ENCODE data around the gene RIN3. TPM values are rescaled to one million over a fixed set of nuclear protein-coding genes. Genes with fewer than 3 reads are reported as not detected.

Gene RIN3
- total and polyA plus RNA-seq, 2 donors (not counting 3 experiments of a cell fraction or from before 2014, with no cell fraction given), result 5.1 to 20.8 TPM

DNA sequence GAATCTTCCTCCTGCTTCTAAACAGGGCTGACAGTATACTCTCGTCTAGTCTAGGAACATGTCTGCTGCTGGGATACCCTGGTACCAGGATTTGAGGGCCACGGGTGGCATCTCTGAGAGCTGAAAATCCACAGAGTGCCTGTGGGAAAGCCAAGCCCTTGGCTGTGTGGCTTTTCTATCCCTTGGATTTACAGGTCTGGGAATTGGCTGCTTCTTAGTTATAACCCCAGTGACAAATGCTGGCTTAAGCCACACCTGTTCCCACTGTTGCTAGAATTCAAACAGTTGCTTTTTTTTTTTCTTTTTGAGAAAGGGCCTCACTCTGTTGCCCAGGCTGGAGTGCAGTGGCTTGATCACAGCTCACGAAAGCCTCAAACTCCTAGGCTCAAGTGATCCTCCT lies 14.3 kb upstream of the RIN3 start:
- Histone ChIP-seq H3K4me2 (ENCODE audit: insufficient read depth, low read length) (no peak overlapping the region), H4K20me1 (replicated peaks; ENCODE audit: control insufficient read depth, extremely low read depth, insufficient read depth, low read length) (no peaks in the 10 kb centered on the region), H3K36me3 (ENCODE audit: control insufficient read depth in 2 of 2, extremely low read depth in 1 of 2, insufficient read depth in 2 of 2, low read length in 2 of 2) (no peaks in the 10 kb centered on the region), H3K9ac (replicated peaks; ENCODE audit: extremely low read depth, insufficient read depth, low read length) (no peak overlapping the region), H3K27ac (ENCODE audit: insufficient read depth, low read depth, low read length) (no peak overlapping the region), H3K27me3 (ENCODE audit: control insufficient read depth in 2 of 2, insufficient read depth in 2 of 2, low read length in 2 of 2) (peaks cover 2 to 3% of the 10 kb centered on the region in 2 experiments), H3K79me2 (ENCODE audit: control insufficient read depth, insufficient read depth, low read length) (no peaks in the 10 kb centered on the region), H2AFZ (ENCODE audit: low read depth, low read length) (no peak overlapping the region), H3K4me1 (ENCODE audit: control insufficient read depth, extremely low read depth, insufficient read depth, low read length) (peaks cover 2% of the 10 kb centered on the region), H3K4me3 (replicated peaks in 1 of 3; ENCODE audit: insufficient read depth in 1 of 3, low read depth in 1 of 3, low read length in 3 of 3) (no peak overlapping the region), H3K9me1 (replicated peaks; ENCODE audit: control insufficient read depth, extremely low read depth, insufficient read depth, low read length) (no peaks in the 10 kb centered on the region), H3K9me3 (replicated peaks; ENCODE audit: control insufficient read depth, insufficient read depth, low read length) (no peaks in the 10 kb centered on the region)
- TF ChIP-seq POLR2AphosphoS5 (IDR thresholded peaks at IDR 0.05; ENCODE audit: insufficient read depth, low read depth, low read length), result no peak
- TF ChIP-seq GATA2 (IDR thresholded peaks at IDR 0.05; ENCODE audit: insufficient read depth, insufficient read length, low read depth, low read length), result no peak
- no peak for TF ChIP-seq MYC (IDR thresholded peaks at IDR 0.05; ENCODE audit: low read depth, low read length)
- TF ChIP-seq, protein P1, sequence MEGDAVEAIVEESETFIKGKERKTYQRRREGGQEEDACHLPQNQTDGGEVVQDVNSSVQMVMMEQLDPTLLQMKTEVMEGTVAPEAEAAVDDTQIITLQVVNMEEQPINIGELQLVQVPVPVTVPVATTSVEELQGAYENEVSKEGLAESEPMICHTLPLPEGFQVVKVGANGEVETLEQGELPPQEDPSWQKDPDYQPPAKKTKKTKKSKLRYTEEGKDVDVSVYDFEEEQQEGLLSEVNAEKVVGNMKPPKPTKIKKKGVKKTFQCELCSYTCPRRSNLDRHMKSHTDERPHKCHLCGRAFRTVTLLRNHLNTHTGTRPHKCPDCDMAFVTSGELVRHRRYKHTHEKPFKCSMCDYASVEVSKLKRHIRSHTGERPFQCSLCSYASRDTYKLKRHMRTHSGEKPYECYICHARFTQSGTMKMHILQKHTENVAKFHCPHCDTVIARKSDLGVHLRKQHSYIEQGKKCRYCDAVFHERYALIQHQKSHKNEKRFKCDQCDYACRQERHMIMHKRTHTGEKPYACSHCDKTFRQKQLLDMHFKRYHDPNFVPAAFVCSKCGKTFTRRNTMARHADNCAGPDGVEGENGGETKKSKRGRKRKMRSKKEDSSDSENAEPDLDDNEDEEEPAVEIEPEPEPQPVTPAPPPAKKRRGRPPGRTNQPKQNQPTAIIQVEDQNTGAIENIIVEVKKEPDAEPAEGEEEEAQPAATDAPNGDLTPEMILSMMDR (IDR thresholded peaks at IDR 0.05; ENCODE audit: extremely low read depth in 1 of 2, insufficient read depth in 1 of 2, low read depth in 1 of 2, low read length in 2 of 2), result no peak
- no peak for TF ChIP-seq POLR2A (IDR thresholded peaks at IDR 0.05; ENCODE audit: low read depth, low read length)
- no peak for TF ChIP-seq FOS (IDR thresholded peaks at IDR 0.05; ENCODE audit: borderline replicate concordance, insufficient read depth, low read length)
- TF ChIP-seq EZH2 (IDR thresholded peaks at IDR 0.05; ENCODE audit: borderline replicate concordance, low read depth, low read length, severe bottlenecking), result no peak
- TF ChIP-seq, protein P2, sequence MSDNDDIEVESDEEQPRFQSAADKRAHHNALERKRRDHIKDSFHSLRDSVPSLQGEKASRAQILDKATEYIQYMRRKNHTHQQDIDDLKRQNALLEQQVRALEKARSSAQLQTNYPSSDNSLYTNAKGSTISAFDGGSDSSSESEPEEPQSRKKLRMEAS (IDR thresholded peaks at IDR 0.05; ENCODE audit: insufficient read depth, insufficient read length), result no peak
- TF ChIP-seq JUN (IDR thresholded peaks at IDR 0.05; ENCODE audit: borderline replicate concordance, insufficient read depth, insufficient read length, low read depth), result no peak
- DNase-seq (ENCODE audit: low read depth, low spot score) (no peak), FAIRE-seq (no peak)
- intact Hi-C loops (cut with micrococcal nuclease) (no loop called here), dilution Hi-C loops (cut with MboI; ENCODE audit: extremely low pct_ligation_motif_present, low sequenced_read_pairs) (no loop called here)
- no TSS peak for BruUV-seq (replicated peaks)
- ChIA-PET POLR2A (no interaction called here), CTCF (interaction anchor here (1.4 kb wide), 1 partner anchor 12 kb away, joined by 3 read pairs; no protein-coding TSS in a partner anchor)
